Spleen (tissue), 7 donors: ENCODE results near the gene TBC1D2.

Experiments
- POLR2A ChIP-seq, 3 donors: fragments of 450-650 bp; IDR thresholded peaks; one replicate each; pipeline ENCODE4 v1.5.1; 2017; ENCODE audit warnings: antibody characterized with exemption in 3 of 3, mild to moderate bottlenecking in 1 of 3
- TF ChIP-seq, protein P1 (sequence below), 11 experiments: fragments of 200-600 bp in 7 of 11; fragments of 450-650 bp in 4 of 11; sonication (generic) in 4 of 11; IDR thresholded peaks in 8 of 11; conservative IDR thresholded peaks in 3 of 11; 1 replicate in 7 of 11; 2 replicates in 4 of 11; pipeline versions ENCODE4 v1.4.0 to v1.8.0; 2016 to 2021; ENCODE audit warnings: antibody characterized with exemption in 11 of 11, inconsistent platforms in 4 of 11, mild to moderate bottlenecking in 1 of 11
- donor health status: DM: no; HTN: no; CAD: no; lungs with moderate emphysema.
- donor health status: DM: no; HTN: no; CAD: no.
- donor health status: DM: no; HTN: no; CAD: no.

DNA sequence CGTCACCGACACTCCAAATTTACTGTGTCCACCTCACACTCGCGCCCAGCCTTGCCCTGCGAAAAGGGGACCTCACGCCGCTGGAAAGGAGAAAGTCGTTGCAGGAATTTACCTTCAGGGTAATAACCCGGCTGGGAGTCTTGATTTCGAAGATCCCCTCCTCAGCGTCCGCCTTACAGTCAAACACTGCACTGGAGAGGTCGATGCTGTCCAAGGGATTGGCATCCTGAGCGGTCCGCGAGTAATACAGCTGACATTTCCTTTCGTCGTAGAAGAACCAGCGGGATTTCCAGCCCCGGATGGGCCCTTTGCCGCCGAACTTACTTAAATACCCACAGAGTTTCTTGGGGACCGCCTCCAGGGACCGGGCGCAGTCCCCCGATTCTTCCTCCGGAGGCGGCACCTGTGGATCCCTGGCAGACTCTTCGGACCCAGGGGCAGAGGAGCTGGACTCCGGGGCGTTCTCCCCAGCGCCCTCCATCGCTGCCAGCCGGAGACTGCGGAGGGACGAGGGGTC is 330 bp downstream of the TBC1D2 start:
- TF ChIP-seq, protein P1, sequence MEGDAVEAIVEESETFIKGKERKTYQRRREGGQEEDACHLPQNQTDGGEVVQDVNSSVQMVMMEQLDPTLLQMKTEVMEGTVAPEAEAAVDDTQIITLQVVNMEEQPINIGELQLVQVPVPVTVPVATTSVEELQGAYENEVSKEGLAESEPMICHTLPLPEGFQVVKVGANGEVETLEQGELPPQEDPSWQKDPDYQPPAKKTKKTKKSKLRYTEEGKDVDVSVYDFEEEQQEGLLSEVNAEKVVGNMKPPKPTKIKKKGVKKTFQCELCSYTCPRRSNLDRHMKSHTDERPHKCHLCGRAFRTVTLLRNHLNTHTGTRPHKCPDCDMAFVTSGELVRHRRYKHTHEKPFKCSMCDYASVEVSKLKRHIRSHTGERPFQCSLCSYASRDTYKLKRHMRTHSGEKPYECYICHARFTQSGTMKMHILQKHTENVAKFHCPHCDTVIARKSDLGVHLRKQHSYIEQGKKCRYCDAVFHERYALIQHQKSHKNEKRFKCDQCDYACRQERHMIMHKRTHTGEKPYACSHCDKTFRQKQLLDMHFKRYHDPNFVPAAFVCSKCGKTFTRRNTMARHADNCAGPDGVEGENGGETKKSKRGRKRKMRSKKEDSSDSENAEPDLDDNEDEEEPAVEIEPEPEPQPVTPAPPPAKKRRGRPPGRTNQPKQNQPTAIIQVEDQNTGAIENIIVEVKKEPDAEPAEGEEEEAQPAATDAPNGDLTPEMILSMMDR (IDR thresholded peaks at IDR 0.05 in 8 of 11, conservative IDR thresholded peaks at IDR 0.05 in 3 of 11): no peak
- TF ChIP-seq POLR2A (IDR thresholded peaks at IDR 0.05): no peak
